HG03175 (cell line): ENCODE data around the gene SLC7A6.
A peak's percentile ranks its signal among the peaks of the same experiment; 100 is the strongest.

Experiments used
- ATAC-seq: cut with Tn5 transposase; IDR thresholded peaks from one replicate; pipeline ENCODE4 v1.9.1; 2021; ENCODE audit warnings: mild to moderate bottlenecking, moderate library complexity; ENCODE audit not compliant: unreplicated experiment

The SLC7A6 gene

GRCh38 chr16:68298907-68299561, 34.7 kb downstream of the SLC7A6 start:
- ATAC-seq: no peak

GRCh38 chr16:68299571-68300453, 35.5 kb downstream of the SLC7A6 start:
- ATAC-seq: no peak

- ATAC-seq: no peak
Observed at GRCh38 chr16:68300734-68301459, 36.6 kb downstream of the SLC7A6 start.

GRCh38 chr16:68306633-68307032, 42.3 kb downstream of the SLC7A6 start:
- no peak for ATAC-seq

GRCh38 chr16:68309799-68310198, 45.5 kb downstream of the SLC7A6 start:
- ATAC-seq: no peak

- peak; percentile 21 for ATAC-seq
Observed at GRCh38 chr16:68310437-68310773, 46.1 kb downstream of the SLC7A6 start.

- peak; percentile 98 for ATAC-seq
Observed at GRCh38 chr16:68310774-68311511, 46.6 kb downstream of the SLC7A6 start, which contains the start of the genes PRMT7 and SLC7A6OS. PRMT7 (plus strand) TSS chr16:68311019; CDS start chr16:68315980, 4,961 bp downstream. SLC7A6OS (minus strand) TSS chr16:68310946; CDS start chr16:68310926, 20 bp downstream.

- no peak for ATAC-seq
Observed at GRCh38 chr16:68313116-68313515, 48.8 kb downstream of the SLC7A6 start.

- no peak for ATAC-seq
Observed at GRCh38 chr16:68319185-68319908, 55.0 kb downstream of the SLC7A6 start.

GRCh38 chr16:68324336-68324735, 60.0 kb downstream of the SLC7A6 start:
- no peak for ATAC-seq

GRCh38 chr16:68324780-68325357, 60.5 kb downstream of the SLC7A6 start:
- no peak for ATAC-seq

- ATAC-seq: peak; percentile 75
Observed at GRCh38 chr16:68328151-68328859, 64.0 kb downstream of the SLC7A6 start.

GRCh38 chr16:68328860-68329390, 64.6 kb downstream of the SLC7A6 start:
- ATAC-seq: no peak

GRCh38 chr16:68331879-68332410, 67.6 kb downstream of the SLC7A6 start:
- ATAC-seq: no peak

- no peak for ATAC-seq
Observed at GRCh38 chr16:68332411-68333121, 68.2 kb downstream of the SLC7A6 start.

GRCh38 chr16:68335175-68335574, 70.8 kb downstream of the SLC7A6 start:
- ATAC-seq: no peak

GRCh38 chr16:68338326-68339119, 74.2 kb downstream of the SLC7A6 start:
- no peak for ATAC-seq
